Embryonic facial prominence (tissue), 1 donor: ENCODE measurements around the gene DYNC1I1.

ENCODE experiments used
- DNase-seq: peaks from one replicate; pipeline ENCODE4 v3.0.0-alpha.2; 2016; ENCODE audit errors: extremely low spot score

Gene DYNC1I1

DNA sequence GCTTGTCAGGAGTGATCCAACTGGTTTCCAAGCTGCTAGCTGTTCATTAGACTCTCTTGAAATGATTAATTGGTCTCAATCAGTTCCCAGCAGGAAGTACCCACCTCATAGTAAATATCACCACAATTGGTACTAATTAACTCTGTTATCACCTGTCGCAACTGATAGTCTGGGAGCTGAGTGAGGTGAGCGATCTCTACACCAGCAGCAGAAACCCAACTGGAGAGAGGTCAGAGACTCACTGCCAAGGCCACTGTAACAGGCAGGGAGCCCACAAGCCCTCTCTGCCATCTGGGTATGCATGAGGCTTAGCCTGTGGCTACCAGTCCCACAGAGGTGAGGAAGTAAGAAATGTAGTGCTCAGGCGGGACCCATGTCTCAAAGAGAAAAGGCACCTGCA, 245.5 kb downstream of the DYNC1I1 start:
- DNase-seq, result no peak

DNA sequence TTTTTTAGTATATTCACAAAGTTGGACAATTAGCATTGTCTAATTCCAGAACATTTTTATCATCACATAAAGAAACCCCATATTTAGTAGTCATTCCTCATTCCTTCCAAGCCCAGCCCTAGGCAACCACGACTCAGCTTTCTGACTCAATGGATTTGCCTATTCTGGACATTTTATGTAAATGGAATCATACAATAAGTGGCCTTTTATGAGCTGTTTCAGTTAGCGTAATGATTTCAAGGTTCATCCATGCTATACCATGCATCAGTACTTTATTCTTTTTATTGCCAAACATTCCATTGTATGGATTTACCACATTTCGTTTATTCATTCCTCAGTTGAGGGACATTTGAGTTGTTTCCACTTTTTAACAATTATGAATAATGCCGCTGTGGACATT, 249.2 kb downstream of the DYNC1I1 start:
- no peak for DNase-seq

DNA sequence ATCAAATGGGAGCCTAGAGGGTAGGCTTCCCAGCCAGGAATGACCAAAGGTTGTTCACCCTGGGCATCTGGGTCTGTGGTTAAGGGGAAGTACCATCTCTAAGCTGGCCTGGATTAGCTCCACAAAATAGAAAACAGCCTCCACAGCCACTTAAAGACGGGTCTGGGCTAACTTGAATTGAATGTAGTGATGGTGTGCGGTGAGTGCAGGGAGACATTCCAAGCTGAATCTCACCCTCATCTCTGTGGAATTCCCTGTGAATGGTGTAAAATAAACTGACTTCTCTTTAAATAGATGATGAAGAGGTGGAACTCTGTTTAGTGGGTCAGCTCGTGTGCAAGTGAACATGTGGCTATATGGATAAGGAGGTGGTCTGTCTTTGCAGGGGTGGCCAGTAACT, 251.0 kb downstream of the DYNC1I1 start:
- no peak for DNase-seq

DNA sequence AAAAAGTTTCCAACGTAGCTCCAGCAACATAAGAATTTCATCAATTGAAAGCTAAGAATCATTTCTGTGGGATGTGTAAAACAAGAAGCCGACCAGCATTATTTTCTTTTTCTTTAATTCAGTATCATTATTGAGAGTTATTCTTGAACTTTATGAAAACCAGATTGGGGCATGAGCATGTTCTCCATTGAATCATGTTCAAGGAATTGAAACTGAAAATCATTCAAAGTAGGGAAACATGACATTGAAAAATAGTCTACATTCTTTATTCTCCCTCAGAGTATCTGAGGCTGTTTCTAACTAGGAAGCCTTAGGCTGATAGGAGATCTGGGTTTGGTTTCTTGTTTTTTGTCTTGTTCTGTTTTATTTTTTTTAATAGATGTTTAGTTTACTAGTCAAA, 253.7 kb downstream of the DYNC1I1 start:
- DNase-seq, result peak; percentile 45

DNA sequence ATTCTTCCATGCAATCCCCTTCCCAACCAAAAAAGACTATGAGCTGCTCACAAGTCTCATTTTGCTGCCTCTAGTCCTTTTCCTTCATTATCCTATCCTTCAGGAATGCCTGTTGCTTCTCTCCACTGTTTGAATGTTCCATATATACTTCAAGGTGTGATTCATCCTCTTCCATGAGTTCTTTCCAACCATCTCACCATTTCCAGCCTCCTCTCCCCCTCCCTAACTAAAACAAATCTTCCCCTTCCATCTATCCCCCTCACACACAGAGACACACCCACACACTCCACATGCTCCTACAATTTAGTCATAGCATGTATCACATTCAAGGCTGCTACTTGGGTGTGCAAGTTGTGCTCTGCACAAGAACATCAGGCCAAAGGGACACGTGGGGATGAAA, 254.3 kb downstream of the DYNC1I1 start:
- DNase-seq, result no peak

DNA sequence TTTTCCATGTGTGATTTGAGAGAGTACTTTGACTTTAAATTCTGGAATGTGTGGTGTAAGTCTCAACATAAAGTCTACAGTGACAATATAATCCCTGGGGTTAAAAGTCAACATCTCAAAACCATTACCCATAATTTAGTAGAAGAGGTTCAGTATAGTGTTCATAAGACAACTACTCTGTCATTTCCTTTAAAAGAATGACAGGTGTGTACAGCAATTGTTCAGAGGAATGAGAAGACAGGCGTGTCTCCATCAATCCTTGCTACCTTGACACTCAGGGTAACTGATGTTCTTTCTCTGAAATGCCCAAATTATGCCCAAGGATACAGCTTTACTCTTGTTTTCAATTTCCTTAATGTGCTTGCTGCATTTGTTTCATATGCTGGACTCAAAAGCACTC, 256.4 kb downstream of the DYNC1I1 start:
- no peak for DNase-seq

DNA sequence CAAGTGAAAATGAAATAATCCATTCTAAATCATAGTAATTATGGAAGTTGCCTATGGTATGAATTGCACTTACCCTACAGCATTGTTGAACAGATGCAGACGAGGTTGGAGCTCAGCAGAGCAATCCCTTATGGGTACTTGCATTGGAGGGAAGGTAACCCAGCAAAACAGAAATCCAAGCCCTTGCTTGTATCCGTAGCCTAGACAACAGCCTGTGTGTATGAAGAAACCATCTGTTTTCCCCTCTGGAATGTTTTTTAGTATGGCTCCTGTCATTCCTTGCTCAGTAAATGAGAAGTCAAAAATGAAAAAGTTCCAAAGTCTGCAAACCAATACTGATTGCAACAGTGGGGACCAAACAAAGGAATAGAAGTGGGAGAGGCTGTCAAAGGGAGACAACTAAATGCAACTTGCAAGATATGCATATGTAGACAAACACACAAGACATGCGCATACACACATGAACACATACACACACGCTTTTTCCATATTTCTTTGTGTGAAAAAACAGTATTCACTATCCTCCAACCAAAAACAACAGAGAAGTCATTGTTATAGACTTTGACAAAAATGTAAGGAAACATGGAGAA, 260.8 kb downstream of the DYNC1I1 start:
- DNase-seq, result peak; percentile 42

DNA sequence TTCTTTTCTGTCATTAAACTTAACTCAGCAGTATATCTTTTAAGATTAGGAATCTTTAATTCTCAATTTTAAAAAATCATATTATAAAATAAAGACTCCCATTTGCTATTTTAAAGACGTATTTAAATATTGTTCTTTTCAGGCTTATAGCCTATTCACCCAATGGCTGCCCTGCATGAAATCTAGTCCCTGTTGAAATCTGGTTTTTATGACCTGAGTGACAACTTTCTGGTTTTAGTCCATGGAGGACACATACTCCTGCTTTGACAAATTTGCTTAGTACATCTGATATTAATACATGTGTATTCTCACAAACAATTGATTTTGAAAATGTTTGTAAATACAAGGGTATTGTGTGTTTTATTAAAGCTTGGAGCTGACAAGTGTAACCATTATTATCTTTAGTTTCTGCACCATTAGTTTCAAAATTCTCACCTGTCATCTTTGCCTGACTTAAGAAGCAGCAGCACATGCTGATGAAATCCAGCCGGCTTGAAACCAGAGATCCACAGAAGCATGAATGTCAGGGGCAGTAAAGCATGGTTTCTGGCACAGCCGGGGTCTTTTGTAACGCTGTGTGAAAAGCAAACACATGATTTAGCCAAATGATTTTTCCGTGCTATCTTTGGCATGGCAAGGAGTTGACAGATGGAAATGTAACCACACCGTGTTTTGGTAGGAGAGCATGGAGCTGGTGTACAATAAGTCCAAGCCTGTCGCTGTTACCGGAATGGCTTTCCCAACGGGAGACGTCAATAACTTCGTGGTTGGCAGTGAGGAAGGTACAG, 262.8 kb downstream of the DYNC1I1 start:
- DNase-seq, result no peak

DNA sequence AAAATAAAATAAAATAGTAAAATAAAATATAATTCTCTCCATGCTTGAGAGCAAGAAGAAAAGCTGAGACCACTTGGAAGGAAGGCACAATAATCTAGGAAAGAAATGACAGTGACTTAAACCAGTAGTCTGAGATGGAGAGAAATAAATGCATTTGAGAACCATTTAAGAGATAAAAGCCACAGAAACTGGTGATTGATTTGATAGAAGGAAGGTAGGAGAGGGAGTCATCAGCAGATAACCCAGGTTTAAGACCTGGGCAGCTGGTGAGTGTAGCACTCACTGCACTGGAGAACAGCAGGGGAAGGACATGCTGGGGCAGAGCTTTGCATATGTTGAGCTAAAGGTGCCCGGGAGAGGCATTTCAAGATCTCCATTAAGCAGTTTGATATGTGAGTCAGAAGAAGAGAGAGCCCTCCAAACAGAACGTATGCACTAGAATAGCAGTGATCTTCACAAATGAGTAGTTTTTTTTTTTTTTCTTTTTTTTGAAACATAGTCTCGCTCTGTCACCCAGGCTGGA, 268.0 kb downstream of the DYNC1I1 start:
- DNase-seq, result no peak

DNA sequence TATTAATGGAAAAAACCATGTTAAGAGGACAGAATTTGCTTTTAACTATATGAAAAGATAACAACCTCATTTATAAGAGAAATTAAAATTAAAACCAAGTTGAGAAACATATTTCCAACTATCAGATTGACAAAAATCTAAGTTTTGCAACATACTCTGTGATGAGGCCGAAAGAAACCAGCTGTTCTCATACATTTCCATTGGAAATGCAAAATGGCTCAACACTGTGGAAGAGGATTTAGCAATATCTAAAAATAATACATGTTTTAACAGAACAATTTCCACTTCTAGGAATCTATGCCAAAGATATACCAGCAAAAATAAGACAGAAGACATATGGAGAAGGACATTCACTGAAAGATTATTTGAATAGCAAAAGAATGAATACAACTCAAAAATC, 268.8 kb downstream of the DYNC1I1 start:
- DNase-seq, result no peak

DNA sequence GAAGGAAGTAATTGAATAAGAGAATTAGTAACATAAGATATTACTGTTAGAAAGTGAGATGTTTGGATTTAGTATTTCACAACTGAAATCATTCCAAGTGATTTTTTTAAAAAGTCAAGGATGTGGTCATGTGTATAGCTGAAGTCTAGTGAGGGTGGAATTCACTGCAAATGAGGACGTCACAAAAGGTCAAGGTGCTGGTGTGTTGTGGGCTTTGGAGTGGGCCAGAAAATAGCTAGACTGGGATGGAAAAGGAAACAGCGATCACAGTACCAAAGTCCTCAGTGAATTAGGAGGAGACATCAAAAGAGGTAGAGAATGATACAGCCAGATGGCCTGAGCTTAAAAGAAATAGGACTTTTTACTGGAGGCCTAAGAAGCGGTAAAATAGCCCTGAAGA, 272.8 kb downstream of the DYNC1I1 start:
- no peak for DNase-seq

DNA sequence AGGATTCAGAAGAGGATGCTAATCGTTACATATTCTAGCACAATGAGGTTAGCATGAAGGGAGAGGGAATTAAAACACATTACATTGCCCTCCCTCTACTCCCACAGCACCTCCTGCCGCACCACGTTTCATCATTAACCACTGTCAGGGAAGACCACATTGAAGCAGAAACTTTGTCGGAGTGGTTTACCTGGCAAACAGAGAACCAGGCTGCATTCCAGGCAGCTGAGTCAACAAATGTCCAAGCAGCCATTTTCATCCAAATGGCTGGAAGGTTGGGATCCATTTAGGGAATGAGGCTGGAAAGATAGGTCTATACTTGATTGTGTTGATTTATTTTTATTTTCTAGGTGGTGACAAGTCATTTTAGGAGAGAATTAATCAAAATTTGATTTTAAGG, 273.6 kb downstream of the DYNC1I1 start:
- no peak for DNase-seq

DNA sequence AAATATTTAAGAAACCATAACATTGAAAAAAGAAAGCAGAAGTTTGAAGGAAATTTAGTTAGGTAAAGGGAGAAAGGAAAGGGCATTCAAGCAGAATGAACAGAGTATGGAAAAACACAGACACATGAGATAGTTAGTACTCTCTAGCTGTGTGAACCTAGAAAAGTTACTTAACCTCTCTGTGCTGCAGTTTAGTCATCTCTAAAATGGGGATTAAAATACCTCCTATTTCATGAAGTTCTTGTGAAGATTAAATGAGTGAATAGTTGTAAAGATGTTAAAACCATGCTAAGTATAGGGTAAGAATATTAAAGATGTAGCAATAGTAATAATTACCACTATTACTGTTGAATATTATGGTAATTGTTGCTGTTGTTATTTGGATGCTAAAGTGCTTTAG, 279.9 kb downstream of the DYNC1I1 start:
- no peak for DNase-seq

DNA sequence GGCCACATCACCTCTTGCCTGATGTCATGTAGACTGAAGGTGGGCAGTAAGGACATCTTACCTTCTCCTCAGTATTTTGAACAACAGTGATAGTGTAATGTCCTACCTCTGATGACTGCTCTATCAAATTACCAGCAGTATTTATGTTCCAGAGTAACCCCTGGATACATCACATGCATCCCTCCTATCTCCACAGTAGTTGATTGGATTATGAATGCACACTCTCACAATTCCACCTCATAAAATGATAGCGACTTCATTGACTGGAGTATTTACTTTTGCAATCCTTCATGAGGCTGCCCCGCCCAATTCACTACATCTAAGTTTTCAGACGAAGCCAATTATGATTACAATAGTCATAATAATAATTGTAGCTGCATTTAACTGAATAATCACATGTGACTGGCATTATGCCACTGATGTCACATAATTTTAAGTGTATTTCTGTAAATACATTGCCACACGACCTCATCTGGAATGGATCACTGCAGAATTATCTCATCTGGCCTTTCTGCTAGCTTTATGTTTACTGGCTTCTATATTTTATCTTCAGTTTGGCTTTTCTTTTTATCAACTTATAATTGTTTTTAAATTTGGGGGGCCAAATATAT, 280.6 kb downstream of the DYNC1I1 start:
- DNase-seq, result no peak

DNA sequence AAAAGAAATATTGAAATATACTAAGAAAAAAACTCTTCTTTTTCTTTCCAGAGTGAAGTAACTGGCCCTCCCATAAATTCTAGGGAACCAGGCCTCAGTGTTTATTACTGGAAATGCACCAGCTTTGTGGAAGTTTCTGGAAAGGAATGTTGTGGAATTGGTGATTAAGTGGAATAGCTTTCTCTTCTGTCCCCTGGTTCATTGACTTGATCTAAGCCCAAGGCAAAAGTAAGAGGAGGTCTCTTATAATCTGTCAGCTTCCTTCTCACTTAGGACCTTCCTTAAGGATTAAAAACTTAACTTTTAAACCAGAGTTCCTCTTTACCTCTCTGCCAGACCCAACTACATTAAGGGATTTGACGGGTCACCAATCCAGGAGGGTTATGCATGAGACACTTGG, 283.4 kb downstream of the DYNC1I1 start:
- DNase-seq, result no peak

DNA sequence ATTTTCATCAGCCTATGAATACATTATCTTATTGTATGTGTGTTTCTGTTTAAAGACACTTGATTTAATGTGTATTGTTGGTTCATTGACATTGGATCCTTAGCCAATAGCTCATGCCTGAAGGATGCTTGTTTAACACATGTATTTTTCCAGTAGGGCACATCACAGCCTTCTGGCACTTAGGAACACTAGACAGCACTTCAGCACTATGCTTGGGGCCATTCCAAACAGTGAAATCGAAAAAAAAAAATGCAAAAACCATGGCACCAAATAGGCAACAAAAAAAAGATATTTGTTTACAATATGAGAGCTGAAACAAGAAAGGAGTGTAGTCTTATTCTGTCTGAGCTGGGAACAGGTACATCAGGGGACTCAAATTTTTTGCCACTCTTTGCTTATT, 286.7 kb downstream of the DYNC1I1 start:
- DNase-seq, result no peak

DNA sequence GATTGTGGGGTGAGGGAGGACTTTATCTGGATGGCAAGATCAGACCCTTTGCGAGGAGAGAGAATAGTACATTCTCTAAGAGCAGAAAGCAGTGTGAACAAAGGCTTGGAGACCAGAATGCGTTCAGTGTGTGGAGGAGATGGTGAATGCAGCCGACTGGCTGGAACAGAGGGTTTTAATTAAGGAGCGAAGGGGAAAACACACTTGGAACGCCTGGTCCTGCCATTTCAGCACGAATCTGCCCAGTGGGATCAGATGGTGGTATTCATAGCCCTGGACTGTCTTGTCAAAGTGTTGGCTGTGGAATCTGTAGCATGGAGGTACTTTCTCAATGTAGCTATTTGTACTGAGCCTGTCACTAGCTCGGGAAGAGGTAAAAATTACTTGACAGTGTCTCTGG, 288.7 kb downstream of the DYNC1I1 start:
- no peak for DNase-seq

DNA sequence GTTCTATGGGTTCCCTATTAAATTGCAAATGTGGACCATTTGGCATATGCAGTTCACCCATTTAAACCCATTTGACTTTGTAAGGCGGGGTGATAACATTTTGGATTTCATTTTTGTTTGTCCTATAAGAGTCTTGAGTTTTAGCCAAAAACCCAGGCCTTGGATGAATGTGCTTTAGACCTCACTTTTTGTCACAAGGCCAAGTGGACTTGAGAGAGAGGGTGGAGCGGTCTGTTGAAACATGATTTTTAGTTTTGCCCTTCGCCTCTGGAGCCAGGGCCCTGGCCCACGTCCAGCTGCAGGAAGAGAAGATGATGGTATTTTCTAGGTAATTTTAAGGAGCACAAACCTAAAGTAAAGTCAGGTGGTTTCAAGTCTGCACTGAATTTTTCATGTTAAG, 289.5 kb downstream of the DYNC1I1 start:
- peak; percentile 35 for DNase-seq

DNA sequence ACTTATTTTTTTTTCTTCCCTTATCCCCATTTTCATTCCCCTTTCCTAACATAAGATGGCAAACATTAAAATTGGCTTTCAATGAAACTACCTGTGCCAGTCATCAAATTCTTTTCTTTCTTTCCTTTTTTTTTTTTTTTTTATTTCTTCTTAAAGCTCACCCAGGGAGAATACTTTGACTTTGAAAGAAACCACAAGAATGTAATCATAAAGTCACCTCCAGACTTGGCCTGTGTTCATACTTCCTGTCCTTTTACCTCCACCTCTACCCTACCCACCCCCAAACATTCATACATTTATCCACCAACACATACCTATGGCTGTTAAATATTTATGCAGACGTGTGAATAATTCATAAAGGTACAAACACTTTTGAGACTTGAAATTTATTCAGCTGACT, 295.0 kb downstream of the DYNC1I1 start:
- DNase-seq, result no peak

DNA sequence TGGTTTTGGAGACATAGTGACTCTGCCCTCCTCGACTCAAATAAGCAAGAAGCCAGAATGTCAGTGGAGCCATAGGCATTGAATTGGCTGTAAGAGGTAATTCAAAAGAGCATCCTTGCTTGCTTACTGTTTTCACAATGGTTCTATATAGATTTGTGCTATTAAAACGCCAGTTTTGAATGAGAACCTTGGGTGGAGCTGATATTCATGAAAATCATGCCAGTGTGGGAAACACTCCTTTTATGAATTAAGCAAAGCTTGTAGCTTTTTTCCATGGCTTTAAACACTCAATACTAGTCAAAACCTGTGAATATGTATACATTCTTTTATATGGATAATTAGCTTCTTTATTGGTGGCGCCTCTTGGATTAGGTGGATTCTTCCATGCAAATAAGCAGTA, 297.0 kb downstream of the DYNC1I1 start:
- DNase-seq, result no peak

DNA sequence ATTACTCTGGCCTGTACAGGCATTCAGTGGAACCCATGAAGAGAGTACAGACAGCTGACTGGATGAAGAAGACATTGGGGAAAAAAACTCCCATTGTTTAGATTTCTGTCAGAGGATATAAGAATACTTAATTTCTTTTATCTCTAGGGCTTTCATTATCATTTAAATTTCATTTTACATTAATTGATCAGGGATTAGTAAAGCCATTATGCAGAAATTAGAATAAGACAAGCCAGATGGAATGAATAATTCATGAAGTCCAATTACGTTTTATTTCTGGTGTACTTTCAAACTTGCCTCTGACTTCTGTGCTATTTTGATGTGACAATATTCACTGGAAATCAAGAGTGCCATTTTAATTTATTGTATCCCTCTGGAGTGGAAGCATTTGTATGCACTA, 302.5 kb downstream of the DYNC1I1 start:
- DNase-seq, result no peak

DNA sequence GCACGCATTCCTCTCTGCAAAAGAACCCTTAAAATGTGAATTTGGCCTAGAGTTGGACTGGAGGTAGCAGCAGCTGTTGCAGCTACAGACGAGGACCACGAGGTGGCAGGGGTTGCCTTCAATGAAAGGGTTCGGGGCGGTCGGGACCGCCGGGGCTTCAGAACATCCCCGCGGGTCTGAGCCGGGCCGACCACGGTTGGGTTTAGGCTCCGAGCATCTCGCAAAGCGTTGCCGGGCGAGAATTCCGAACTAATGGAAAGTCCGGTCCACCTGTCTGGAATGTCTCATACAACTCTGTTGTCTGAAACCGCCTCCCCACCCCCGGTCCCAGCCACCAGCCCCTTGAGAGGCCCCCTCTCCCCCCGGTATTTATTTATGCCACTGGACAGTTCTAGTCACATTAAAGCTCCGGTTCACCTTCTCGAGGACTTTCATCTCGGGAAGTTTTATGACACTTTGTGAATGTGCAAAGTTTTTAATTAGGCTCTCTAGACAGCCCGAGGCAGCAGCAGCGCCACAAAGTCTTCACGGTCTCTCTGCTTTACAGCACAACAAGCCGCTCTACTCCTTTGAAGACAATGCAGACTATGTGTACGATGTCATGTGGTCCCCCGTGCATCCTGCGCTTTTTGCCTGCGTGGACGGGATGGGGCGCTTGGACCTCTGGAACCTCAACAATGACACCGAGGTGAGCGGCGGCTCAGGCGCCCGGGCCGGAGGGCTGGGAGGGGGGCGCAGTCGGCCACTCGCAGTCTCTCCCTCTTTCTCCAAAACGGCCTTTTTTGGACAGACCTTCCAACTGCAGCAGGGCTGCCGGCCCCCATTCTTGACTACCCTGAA, 303.4 kb downstream of the DYNC1I1 start:
- peak; percentile 61 for DNase-seq
